PFSK-1 (cell line): ENCODE results near the gene CAPZA1.

Experiments
- FOXP2 ChIP-seq: optimal IDR thresholded peaks from 2 replicates; pipeline ENCODE3; 2011; ENCODE audit warnings: borderline replicate concordance, control low read depth, inconsistent platforms; ENCODE audit not compliant: insufficient read depth; ENCODE audit errors: extremely low read length, extremely low read depth
- POLR2AphosphoS5 ChIP-seq: IDR thresholded peaks from 2 replicates; pipeline ENCODE4 v1.6.1; 2012; ENCODE audit warnings: low read depth, mild to moderate bottlenecking, control low read depth, low read length, moderate library complexity
- SIN3A ChIP-seq: IDR thresholded peaks from 2 replicates; pipeline ENCODE4 v1.6.1; 2012; ENCODE audit warnings: mild to moderate bottlenecking, low read length, moderate library complexity, borderline replicate concordance; ENCODE audit not compliant: insufficient read depth
- TAF1 ChIP-seq: IDR thresholded peaks from 2 replicates; pipeline ENCODE4 v1.6.1; 2012; ENCODE audit warnings: low read length, control low read depth, borderline replicate concordance; ENCODE audit not compliant: insufficient read depth
- TF ChIP-seq, protein P1 (sequence below), 2 experiments: IDR thresholded peaks; 2 replicates each; pipeline versions ENCODE4 v1.6.1 to v1.8.0; 2011 to 2012; ENCODE audit warnings: low read depth in 2 of 2, low read length in 2 of 2, control low read depth in 1 of 2, inconsistent platforms in 1 of 2, mild to moderate bottlenecking in 1 of 2, moderate library complexity in 1 of 2; ENCODE audit not compliant: insufficient read depth in 1 of 2

The CAPZA1 gene

DNA sequence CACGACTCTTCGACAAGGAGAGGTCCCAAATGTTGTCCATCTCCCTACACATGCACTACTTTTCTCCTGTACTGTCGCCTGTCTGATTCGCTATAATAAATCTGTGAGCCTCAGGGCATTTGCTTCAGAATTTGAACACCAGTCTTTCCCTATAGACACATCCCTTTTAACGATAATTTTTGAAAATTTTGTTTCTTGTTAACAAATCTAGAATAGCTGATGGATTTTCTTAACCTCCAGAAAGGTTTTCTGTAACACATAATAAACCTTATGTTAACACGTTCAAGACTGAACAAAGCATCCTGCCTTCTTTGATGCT is 704 bp downstream of the CAPZA1 start:
- no peak for TF ChIP-seq SIN3A
- TF ChIP-seq, protein P1, sequence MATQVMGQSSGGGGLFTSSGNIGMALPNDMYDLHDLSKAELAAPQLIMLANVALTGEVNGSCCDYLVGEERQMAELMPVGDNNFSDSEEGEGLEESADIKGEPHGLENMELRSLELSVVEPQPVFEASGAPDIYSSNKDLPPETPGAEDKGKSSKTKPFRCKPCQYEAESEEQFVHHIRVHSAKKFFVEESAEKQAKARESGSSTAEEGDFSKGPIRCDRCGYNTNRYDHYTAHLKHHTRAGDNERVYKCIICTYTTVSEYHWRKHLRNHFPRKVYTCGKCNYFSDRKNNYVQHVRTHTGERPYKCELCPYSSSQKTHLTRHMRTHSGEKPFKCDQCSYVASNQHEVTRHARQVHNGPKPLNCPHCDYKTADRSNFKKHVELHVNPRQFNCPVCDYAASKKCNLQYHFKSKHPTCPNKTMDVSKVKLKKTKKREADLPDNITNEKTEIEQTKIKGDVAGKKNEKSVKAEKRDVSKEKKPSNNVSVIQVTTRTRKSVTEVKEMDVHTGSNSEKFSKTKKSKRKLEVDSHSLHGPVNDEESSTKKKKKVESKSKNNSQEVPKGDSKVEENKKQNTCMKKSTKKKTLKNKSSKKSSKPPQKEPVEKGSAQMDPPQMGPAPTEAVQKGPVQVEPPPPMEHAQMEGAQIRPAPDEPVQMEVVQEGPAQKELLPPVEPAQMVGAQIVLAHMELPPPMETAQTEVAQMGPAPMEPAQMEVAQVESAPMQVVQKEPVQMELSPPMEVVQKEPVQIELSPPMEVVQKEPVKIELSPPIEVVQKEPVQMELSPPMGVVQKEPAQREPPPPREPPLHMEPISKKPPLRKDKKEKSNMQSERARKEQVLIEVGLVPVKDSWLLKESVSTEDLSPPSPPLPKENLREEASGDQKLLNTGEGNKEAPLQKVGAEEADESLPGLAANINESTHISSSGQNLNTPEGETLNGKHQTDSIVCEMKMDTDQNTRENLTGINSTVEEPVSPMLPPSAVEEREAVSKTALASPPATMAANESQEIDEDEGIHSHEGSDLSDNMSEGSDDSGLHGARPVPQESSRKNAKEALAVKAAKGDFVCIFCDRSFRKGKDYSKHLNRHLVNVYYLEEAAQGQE (IDR thresholded peaks at IDR 0.05; ENCODE audit: insufficient read depth in 1 of 2, low read depth in 2 of 2, low read length in 2 of 2) = no peak
- no peak for TF ChIP-seq TAF1
- TF ChIP-seq FOXP2 = no peak
- no peak for TF ChIP-seq POLR2AphosphoS5

DNA sequence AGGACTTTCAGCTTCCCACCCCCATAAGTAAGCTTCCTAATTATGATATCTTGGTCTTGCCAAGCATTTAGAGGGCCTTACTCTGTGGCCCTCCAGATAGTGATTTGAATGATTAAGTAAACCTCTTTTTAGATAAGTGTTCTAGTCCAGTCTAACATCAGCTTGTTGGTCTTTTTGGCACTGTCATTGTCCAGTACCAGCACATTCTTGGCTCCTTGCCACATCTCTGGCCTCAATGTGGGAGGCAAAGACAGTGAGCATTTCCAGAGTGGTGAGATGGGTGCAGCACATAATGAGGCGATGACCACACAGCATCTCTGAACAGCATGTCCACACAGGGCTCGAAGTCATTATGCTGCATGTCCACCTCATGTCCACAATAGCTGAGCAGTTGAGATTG is 6.1 kb downstream of the CAPZA1 start:
- TF ChIP-seq TAF1 (no peak), FOXP2 (no peak), POLR2AphosphoS5 (no peak), SIN3A (no peak)
- TF ChIP-seq, protein P1 (IDR thresholded peaks at IDR 0.05; ENCODE audit: insufficient read depth in 1 of 2, low read depth in 2 of 2, low read length in 2 of 2) = no peak

DNA sequence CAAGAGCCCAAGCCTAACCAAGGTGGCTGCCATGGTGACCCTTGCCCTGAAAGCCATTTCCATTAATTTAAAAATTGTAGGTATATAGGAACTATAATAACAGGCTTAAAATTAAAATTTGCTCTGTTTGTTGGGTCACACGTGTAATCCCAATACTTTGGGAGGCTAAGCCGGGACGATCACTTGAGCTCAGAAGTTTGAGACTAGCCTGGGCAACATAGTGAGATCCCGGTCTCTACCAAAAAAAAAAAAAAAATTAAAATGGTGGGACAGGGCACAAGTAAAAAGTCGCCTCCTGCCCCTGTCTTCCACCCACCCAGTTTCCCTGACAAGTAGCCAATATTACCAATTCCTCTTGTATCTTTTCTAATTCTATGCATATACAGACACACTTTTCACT is 6.6 kb downstream of the CAPZA1 start:
- TF ChIP-seq SIN3A (no peak), TAF1 (no peak), FOXP2 (no peak)
- TF ChIP-seq, protein P1 (IDR thresholded peaks at IDR 0.05; ENCODE audit: insufficient read depth in 1 of 2, low read depth in 2 of 2, low read length in 2 of 2) = no peak

DNA sequence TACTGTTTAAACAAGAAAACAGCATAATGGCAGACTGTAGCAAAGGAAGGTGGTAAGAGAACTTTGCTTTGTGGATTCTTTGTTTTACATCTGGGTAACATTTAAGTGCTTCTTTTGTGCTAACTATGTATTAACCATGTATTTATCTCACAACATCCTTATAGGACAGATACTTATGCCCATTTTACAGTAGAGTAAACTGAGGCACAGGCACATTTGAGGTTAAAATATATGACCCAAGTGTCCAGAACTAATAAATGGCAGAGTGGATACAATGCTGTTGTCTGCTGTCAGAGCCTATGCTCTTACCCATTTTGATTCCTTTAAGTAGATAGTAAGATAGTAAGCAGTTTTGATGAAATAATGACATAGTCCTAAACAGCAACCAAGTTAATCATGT is 7.3 kb downstream of the CAPZA1 start:
- TF ChIP-seq TAF1 (no peak), POLR2AphosphoS5 (no peak), SIN3A (no peak), FOXP2 (no peak)
- TF ChIP-seq, protein P1 (IDR thresholded peaks at IDR 0.05; ENCODE audit: insufficient read depth in 1 of 2, low read depth in 2 of 2, low read length in 2 of 2) = no peak

DNA sequence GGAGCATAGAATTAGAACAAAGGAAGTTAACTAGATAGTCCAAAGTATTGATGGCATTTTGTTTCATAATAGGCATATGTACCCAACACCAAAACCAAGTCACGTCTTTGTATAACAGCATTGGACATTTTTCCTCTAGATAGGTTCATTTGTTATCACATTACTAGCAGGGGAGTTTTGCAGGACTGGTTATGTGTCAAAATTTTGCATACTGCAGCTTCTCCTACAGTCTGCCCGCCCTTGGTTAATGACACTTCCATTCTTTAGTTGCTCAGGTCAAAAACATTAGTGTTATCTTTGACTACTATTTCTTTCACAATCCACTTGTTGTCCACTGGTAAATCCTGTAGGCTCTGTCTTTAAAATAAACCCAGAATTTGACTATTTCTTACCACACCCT is 8.9 kb downstream of the CAPZA1 start:
- TF ChIP-seq POLR2AphosphoS5 (no peak), SIN3A (no peak), FOXP2 (no peak)

DNA sequence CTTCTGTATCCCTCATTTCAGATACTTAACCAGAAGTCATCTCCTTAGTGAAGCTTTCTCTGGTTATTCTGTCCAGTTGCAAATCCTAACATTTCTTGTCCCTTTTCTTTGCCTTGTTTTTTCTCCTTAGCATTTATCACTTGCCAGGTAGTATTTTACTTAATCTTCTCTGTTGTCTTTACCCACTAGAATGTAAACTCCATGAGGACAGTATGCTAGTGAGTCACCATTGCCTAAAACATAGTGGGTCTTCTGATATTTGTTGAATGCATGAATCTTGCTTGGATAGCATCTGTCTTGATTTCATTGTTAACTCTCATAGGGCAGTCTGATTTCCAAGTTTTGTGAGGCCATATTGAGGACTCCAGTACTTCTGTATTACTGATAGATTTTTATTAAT is 9.6 kb downstream of the CAPZA1 start:
- TF ChIP-seq POLR2AphosphoS5 (no peak), TAF1 (no peak), SIN3A (no peak), FOXP2 (no peak)
- TF ChIP-seq, protein P1 (IDR thresholded peaks at IDR 0.05; ENCODE audit: insufficient read depth in 1 of 2, low read depth in 2 of 2, low read length in 2 of 2) = no peak
